Measurements from ENCODE around the gene PAM16.
A peak's percentile ranks its signal among the peaks of the same experiment; 100 is the strongest.
"Not testable (repeated sequence)": the region's sequence is repeated elsewhere in the genome, so short reads cannot be mapped to it uniquely, and the experiment has no call there.

The PAM16 gene

DNA sequence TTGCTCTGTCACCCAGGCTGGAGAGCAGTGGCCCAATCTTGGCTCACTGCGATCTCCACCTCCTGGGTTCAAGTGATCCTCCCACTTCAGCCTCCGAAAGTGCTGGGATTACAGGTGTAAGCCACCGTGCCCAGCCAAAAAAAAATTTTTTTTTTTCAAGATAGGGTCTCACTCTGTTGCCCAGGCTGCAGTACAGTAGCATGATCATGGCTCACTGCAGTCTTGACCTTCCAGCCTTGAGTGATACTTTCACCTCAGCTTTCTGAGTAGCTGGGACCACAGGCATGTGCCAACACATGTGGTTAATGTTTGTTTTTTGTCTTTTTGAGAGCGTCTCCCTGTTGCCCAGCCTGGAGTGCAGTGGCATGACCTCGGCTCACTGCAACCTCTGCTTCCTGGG is 1.7 kb upstream of the PAM16 start:
- no peak for DNase-seq

DNA sequence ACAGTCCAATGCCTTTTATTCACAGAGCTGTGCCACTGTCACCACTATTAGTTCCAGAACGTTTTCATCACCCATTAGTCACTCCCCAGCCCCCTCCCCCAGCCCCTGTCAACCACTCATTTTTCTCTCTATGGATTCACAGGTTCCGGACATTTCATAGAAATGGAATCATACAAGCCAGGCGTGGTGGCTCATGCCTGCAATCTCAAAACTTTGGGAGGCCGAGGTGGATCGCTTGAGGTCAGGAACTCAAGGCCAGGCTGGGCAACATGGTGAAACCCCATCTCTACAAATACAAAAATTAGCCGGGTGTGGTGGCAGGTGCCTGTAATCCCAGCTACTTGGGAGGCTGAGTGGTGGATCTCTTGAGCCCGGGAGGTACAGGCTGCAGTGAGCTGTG is 759 bp upstream of the PAM16 start:
- no peak for DNase-seq

DNA sequence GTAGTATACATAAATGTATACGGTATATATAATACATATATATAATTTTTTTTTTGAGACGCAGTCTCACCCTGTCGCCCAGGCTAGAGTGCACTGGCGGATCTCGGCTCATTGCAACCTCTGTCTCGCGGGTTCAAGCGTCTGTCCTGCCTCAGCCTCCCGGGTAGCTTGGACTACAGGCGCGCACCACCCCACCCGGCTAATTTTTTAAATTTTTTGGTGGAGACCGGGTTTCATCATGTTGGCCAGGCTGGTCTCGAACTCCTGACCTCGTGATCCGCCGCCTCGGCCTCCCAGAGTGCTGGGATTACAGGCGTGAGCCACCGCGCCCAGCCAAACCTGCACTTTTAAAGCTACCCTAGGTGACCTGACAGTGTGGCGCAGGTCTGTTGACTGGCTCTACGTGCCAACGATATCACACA is 745 bp downstream of the PAM16 start:
- DNase-seq, result no peak

DNA sequence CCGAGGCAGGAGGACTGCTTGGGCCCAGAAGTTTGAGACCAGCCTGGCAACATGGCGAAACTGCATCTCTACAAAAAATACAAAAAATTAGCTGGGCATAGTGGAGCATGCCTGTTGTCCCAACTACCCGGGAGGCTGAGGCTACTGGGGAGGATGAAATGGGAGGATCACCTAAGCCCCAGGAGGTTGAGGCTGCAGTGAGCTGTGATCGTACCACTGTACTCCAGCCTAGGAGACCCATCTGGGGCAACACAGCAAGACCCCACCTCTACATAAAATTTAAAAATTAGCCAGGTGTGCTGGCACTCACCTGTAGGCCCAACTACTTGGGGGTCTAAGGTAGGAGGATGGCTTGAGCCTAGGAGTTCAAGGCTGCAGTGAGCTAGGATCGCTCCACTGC is 1.8 kb downstream of the PAM16 start:
- no peak for DNase-seq

DNA sequence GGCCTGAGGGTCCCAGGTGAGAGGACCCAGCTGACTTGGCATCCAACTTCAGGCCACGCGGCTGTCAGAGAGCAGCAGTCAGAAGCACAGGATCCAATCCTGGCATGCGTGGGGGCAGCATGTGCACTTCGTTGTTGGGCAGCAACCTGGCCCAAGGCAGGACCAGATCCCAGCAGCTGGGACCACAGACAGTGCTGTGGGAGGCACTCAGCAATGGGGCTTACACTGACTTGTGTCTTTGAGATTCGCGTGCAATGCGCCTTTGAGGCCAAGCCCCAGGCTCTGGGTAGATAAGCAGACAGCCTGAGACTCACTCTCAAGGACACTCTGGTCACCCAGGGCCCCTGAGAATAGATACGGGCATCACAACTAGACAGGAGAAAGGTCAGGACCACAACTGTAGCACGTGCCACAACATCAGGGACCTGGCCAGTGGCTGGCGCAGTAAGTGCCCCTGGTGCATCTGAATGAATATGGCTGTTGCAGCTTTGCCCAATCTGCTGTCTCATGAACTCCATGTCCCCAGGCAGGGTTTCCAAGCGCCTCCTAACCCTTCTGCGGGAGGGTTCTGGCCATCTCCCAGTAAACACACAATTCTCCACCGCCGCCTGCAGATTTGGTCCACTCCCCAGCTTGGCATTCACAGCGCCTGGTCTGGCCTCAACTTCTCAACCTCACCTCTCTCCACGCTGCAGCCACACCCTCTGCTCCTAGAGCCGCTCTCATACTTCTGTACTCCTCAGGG is 3.2 kb downstream of the PAM16 start:
- DNase-seq, result no peak

DNA sequence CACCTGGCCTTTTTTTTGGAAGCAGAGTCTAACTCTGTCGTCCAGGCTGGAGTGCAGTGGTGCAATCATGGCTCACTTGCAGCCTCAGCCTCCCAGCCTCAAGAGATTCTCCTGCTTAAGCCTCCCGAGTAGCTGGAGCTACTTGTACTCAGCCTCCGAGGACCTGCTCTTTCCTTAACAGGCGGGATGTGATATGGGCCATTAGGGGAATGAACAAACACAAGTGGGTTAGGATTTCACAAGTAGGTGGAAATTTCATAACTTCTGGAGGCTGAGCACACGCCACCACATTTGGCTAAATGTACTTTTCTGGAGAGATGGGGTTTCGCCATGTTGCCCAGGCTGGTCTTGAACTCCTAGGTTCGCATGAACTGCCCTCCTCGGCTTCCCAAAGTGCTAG is 4.1 kb downstream of the PAM16 start:
- no peak for DNase-seq

DNA sequence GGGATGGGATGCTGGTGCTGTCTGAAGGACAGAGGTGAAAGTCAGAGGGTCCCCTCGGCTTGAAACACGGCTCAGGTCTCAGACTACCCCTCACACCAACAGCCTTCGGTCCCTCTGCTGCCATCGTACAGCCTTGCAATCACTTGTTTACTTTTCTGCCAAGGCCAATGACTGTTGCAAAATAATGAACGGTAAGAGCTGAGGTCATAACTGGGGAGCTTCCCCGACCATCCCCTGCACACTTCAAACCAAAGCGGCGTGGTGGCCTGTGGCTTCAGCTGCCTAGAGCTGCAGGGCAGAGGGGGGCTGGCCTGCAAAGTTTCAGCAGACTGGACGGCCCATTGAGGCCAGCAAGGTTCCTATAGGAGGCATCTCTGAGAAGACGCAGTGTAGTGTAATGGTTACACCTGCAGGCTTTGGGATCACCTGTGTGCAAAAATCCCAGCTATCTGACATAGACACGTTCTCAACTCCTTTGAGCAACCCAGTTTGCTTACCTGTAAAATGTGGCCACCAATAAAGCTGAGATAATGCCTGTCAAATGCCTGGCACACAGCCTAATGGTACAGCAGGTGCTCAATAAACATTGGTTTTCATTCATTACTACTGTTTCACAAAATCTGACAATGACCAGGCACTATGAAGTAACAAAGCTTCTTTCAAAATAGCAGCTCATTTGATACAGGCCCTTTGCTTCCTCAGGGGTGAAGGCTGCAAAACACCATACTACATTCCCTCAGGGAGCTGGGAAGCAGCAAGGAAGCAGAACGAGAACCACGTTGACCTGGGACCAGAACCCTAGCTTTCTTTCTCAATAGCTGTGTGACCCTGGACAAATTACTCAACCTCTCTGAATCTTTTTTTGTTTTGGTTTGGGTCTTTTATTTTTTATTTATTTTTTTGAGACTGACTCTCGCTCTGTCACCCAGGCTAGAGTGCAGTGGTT is 5.0 kb downstream of the PAM16 start:
- no peak for DNase-seq

DNA sequence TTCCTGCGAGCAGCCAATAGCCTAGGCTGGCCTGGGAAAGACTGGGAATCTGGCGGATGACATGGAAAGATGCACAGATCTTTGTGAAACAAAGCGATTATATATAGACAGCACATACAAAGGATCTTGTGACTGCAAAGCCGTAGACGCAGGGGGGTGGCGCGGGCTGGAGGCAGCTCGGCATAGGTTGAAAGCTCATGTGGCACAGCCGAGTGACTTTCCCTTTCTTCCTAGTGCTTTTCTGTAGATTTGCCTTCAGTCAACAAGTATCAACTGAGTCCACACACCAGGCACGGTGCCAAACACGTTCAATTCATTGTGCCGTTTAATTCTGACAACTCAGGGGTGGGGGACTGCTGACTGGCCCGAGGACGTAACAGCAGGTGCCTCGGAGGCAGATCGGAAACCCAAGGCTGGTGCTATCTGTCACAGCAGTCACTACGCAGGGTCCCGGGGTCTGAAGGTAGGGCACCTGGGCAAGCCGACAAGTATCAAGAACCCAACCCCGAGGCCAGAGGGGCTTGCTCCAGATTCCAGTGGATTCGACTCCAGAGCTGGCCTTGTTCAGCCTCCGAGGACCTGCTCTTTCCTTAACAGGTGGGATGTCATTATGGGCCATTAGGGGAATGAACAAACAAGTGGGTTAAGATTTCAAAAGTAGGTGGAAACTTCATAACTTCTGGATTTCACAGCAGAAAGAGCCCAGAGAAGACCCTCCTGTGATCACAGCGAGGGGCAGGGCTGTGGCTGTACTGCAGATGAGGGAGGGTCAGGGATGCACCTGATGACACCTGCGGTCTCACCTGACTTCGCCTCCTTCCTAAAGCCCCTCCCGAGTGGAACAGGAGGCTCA is 5.9 kb downstream of the PAM16 start:
- DNase-seq, result peak; percentile 24

DNA sequence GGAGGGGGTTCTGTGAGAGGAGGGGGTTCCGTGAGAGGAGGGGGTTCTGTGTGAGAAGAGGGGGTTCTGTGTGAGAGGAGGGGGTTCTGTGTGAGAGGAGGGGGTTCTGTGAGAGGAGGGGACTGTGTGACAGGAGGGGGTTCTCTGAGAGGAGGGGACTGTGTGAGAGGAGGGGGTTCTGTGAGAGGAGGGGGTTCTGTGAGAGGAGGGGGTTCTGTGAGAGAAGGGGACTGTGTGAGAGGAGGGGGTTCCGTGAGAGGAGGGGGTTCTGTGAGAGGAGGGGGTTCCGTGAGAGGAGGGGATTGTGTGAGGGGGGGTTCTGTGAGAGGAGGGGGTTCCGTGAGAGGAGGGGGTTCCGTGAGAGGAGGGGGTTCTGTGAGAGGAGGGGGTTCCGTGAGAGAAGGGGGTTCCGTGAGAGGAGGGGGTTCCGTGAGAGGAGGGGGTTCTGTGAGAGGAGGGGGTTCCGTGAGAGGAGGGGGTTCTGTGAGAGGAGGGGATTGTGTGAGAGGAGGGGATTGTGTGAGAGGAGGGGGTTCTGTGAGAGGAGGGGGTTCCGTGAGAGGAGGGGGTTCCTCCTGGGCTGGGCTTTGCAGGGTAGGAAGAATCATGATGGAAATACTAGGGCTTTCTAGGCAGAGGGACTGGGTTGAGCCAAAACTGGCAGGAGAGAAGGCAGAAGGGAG is 6.7 kb downstream of the PAM16 start:
- not testable (repeated sequence) for DNase-seq

DNA sequence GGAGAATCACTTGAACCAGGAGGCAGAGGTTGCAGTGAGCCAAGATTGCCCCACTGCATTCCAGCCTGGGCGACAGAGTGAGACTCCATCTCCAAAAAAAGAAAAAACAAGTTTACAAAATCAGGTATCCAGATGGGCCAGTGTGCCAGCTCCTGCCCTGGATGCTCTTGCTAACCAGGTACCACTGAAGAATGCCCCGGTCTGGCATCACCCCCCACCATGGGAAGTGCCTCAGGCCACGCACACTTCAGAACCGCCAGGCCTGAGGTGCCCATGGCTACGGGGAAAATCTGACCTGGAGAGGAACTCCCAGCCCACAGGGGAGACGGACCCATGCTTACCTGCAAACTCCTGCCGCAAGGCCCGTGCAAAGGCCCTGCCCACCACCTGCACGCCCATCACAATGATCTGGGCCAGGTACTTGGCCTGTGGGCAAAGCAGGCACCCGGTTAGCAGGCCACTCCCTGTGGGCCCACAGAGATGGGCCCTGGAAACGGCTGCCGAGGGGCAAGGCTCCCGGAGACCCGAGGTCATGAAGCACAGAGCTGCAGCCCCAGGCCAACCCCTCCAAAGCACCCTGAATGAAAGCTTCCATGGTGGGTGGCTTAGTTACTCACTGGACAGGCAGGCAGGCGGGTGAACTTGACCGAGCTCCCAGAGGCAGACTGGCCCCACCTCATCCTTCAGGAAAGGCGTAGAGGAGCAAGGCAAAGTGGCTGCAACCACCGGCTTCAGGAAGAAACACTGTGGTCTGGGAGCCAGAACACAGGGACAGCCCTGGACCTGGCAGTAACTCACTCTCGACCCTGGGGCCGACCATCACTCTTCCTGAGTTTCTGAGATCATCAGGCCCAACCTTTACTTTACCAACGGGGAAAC is 8.0 kb downstream of the PAM16 start:
- no peak for DNase-seq

DNA sequence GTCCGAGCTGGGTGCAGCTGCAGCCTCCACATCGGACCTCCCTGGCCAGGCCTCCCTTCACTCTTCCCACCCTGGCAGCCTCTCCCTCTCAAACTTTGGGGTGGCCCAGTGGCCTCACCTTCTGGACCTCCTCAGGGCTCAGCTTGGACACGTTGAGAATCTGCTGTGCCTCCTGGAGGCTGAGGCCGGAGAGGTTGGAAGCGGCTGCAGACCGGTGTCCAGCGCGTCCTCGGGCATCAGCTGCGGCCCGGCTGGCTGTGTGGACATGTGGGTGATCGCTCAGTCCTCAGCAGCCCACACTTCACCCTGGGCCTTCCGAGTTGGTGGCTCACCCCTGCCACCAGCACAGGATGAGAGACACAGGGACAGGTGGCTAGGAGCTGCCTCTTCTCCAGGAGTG is 9.9 kb downstream of the PAM16 start:
- no peak for DNase-seq

DNA sequence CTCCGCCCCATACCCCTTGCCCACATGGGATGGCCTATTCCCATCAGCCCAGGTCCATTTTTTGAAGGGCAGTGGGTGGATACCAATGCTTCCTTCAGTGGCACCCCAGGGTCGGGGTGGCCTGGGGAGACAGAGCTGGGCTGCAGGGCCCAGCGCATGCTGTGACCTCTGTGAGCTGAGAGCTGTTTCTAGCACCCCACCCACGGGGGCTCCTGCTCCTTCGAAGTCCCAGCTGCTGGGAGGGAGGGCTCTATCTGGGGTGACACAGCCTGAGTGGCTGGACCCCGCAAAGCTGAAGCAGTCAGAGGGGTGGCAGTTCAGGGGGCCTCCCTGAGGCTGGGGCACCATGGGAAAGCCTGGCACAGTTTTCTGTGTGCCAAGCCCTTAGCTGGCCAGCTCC is 10.7 kb downstream of the PAM16 start:
- DNase-seq, result no peak

DNA sequence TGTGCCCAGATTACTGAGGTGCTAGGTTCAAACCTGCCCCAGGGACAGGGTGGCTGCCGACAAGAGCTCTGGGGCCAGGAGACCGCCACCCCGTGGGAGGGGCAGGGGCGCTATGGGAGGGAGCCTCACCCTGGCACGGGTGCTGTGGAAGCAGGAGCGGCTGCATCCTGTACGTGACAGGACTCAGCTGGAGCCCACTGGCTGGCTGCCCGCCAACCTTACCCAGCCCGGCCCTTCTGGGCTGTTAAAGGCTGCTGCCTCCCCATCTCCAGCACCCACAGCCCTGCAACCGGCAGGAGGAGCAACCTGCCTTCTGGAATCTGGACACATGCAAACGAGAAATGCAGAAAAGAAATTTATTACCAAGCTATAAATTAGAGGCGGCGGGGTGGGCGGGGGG is 11.2 kb downstream of the PAM16 start:
- peak; percentile 73 for DNase-seq

DNA sequence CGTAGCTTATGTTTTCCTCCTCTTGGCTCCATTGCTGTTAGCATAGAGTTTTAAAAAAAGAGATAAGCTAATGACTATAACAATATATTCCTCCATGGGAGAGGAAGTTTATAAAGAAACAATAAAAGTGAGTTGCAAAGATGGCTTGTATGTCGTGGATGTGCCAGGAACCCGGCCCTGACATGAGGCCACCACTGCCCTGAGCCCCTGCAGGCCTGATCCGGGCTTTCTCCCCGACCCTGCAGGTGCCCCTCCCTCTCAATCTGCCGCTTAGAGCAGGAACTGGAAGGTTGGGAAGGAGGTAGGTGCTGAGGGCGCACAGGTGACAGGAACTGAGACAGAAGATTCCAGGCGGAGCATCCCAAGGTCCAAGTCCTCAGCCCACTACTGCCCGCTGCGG is 11.7 kb downstream of the PAM16 start:
- no peak for DNase-seq

DNA sequence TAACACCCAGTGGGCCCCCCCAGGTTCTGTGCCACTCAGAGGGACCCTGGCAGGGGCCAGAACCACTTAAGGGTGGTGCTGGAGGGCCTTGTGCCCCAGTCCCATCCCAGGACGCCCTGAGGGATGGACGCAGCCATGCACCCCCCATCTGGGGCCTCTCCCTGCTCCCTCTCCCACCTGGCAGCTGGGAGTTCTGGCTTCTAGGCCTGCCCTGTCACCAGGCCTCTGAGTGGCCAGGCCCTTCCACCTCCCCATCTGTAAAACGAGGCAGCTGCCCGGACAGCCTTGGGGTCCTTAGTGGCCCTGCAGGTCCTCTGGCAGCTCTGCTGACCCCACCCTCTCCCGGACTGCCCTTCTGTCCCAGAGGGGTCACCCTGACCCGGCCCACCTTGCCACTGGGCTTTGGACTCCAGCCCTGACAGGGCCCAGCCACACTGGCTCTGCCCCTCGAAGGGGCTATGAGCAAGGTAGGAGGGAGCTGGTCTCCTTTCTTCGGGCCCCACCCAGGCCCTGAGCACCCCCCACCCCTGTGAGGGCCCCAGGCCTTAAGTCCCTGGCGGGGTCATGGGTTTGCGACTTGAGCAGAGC is 12.3 kb downstream of the PAM16 start:
- DNase-seq, result peak; percentile 37

DNA sequence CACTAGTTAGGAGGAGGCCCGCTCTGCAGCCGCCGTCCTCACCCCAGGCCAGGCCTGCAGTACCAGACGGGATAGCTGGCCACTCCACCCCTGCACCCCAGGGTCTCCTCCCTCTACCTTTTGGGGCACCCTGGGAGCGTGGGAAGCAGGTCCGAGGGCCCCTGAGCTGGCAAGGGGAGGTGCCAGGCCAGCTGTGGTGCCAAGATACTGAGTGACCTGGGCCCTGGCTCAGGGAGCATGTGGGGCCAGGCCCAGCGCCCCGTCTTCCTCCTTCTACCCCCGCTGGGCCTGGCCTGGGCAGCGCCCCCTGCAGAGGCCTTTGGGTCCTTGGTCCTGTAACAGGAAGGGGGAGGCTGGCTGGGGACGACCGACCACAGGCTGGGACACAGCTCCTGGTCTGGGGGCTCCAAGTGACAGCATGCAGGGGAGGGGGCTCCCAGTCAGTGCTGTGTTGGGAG is 13.0 kb downstream of the PAM16 start:
- peak; percentile 27 for DNase-seq

DNA sequence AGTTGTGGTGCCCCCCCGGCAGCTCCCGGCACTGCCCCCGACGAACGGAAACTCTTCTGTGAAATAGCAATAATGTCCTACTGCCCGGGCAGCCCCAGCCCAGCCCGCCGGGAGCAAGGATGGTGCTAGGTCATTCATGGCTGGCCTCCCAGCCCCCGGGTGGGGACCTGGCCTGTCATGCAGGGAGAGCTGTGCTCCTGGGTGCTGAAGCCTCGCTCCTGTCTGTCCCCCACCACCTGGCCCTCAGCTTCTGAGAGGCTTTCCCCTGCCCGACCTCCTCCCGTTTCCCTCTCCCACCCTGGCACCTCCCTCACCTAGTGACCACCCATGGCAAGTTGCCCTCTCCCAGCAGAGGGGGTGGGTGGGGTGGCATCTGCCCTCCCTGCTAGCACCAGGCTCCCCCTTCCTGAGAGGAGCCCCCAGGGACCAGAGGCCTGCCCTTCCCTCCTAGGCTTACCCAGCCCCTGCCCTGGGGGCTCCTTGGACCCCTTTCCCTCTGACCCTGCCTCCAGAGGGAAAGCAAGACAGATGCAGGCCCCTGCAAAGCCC is 13.5 kb downstream of the PAM16 start:
- DNase-seq, result peak; percentile 22

DNA sequence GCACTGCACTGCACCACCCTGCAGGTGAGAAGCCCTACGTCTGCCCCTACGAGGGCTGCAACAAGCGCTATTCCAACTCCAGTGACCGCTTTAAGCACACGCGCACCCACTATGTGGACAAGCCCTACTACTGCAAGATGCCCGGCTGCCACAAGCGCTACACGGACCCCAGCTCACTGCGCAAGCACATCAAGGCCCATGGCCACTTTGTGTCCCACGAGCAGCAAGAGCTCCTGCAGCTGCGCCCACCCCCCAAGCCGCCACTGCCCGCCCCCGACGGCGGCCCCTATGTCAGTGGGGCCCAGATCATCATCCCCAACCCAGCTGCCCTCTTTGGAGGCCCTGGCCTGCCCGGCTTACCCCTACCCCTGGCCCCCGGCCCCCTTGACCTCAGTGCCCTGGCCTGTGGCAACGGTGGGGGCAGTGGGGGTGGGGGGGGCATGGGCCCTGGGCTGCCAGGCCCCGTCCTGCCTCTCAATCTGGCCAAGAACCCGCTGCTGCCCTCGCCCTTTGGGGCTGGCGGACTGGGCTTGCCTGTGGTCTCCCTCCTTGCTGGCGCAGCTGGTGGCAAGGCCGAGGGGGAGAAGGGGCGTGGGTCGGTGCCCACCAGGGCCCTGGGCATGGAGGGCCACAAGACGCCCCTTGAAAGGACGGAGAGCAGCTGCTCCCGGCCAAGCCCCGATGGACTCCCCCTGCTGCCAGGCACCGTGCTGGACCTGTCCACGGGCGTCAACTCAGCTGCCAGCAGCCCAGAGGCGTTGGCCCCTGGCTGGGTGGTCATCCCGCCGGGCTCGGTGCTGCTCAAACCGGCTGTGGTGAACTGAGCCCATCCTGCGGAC is 14.2 kb downstream of the PAM16 start:
- peak; percentile 33 for DNase-seq

DNA sequence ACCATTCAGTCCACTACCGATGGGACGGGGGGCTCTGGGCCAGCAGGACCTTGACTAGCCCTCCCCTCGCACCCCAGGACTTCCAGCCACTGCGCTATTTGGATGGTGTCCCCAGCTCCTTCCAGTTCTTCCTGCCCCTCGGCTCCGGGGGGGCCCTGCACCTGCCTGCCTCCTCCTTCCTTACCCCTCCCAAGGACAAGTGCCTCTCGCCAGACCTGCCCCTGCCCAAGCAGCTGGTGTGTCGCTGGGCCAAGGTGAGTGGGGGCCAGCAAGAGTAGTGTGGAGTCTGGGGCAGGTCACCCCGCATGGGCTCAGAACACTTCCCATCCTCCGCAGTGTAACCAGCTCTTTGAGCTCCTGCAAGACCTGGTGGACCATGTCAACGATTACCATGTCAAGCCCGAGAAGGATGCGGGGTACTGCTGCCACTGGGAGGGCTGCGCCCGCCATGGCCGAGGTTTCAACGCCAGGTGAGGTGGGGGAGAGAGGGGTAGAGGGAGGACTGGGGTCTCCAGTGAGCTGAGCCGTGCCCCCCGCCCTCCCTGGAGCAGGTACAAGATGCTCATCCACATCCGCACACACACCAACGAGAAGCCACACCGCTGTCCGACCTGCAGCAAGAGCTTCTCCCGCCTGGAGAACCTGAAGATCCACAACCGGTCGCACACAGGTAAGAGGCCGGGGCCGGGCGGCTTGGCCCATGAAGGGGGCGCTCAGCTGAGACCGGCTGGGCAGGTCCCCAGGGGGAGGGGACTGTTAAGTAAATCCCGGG is 16.2 kb downstream of the PAM16 start:
- no peak for DNase-seq

All from right hindlimb (tissue), 1 donor.